HG03558 (cell line): ENCODE data around the gene THRAP3.
A peak's percentile ranks its signal among the peaks of the same experiment; 100 is the strongest.
"Not testable (repeated sequence)": the region's sequence is repeated elsewhere in the genome, so short reads cannot be mapped to it uniquely, and the experiment has no call there.

Source experiments
- ATAC-seq: cut with Tn5 transposase; IDR thresholded peaks from one replicate; pipeline ENCODE4 v1.9.1; 2021; ENCODE audit warnings: moderate number of reproducible peaks; ENCODE audit not compliant: unreplicated experiment; ENCODE audit errors: extremely low read depth

THRAP3 gene

GRCh38 chr1:36206323-36206858 lies 17.9 kb upstream of the THRAP3 start:
- ATAC-seq, result no peak

DNA sequence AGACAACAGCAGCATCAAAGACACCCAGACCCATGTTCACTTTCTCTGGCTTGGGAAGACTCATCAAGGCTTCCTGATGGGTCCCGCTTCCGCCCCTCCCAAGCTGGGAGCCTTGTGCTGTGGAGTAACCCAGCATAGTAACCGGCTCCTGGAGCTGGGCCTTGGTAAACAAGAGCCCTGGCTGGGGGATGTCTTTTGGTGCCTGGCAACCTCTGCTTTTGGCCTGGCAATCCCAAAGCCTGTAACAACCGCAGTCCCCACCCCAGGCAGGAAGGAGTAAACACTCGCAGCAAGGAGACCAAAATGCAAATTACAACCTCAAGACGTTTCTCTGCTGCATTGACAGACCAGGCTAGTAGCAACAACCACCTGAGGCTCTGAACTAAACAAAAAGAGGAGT lies 16.9 kb upstream of the THRAP3 start:
- no peak for ATAC-seq

GRCh38 chr1:36208978-36209703 lies 15.1 kb upstream of the THRAP3 start:
- no peak for ATAC-seq

GRCh38 chr1:36211307-36211706 lies 12.9 kb upstream of the THRAP3 start:
- ATAC-seq, result no peak

GRCh38 chr1:36211841-36212240 lies 12.4 kb upstream of the THRAP3 start:
- ATAC-seq, result no peak

GRCh38 chr1:36212782-36213181 lies 11.5 kb upstream of the THRAP3 start:
- no peak for ATAC-seq

GRCh38 chr1:36217670-36218069 lies 6.6 kb upstream of the THRAP3 start:
- no peak for ATAC-seq

- ATAC-seq, result not testable (repeated sequence)
Measured at GRCh38 chr1:36221901-36222300, 2.3 kb upstream of the THRAP3 start.

- no peak for ATAC-seq
Measured at GRCh38 chr1:36222481-36223380, 1.5 kb upstream of the THRAP3 start.

GRCh38 chr1:36223381-36223995 lies 755 bp upstream of the THRAP3 start:
- ATAC-seq, result no peak

- peak; percentile 1 for ATAC-seq
Measured at GRCh38 chr1:36224537-36225282, 467 bp downstream of the THRAP3 start.

DNA sequence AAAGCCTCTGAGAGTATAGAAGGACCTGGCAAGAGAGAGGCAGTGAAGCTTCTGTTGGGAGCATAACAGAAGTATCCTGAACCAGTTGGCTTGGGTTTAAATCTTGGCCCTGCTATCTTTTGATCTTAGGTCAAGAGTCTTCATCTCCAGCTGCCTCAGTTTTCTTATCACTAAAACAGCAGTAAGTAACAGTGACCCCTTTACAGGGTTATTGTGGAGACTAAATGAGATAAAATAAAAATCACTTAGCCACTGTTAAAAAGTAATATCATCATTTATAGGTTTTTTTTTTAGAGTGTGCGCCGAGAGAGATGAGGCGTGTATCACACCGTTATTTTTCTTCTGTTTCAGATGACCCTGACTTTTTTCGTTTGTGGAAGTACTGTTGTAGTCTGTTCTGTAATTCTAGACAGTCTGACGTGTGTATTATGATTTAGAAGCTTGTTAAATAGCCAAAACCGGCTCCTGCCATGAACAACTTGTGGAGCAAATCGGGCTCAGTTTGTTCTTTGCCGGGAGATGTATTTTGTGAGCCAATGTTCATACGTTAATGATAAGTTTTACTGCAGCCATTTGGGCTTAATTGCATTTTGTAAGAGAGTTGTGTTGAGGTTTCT lies 1.1 kb downstream of the THRAP3 start:
- ATAC-seq, result no peak

- not testable (repeated sequence) for ATAC-seq
Measured at GRCh38 chr1:36230279-36230678, 6.0 kb downstream of the THRAP3 start.

- no peak for ATAC-seq
Measured at GRCh38 chr1:36231191-36231590, 6.9 kb downstream of the THRAP3 start.

DNA sequence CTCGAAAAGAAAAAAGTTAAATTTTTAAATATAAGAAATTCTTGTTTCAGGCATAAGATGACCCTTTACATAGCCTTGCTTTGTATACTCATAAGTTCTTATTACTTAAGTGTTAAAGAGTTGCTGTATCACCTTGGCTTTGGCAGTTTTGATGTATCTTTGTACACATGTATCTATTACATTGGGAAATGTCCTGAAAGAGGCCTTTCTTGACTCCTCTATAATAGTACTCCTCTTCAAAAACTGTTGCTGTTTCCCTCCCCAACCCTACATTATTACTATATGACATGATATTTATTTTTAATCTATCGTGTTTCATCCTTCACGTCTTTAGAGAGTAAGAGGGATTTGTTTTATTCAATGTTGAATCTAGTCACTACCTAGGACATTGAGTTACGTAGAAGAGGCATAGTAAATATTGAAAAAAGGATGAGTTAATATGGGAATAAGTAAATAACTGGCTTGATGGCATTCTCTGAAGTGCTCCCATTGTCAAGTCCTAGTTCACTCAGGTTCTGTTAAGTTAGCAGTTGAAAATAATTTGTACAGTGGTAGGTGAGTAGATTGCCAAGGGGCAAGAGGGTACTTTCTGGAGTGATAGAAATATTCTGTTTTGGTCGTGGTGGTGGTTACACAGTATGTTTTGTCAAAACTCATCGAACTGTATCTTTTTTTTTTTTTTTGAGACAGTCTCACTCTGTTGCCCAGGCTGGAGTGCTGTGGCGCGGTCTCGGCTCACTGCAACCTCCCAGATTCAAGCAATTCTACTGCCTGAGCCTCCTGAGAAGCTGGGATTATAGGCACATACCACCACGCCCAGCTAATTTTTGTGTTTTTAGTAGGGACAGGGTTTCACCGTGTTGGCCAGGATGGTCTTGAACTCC lies 8.2 kb downstream of the THRAP3 start:
- no peak for ATAC-seq

GRCh38 chr1:36236302-36236701 lies 12.1 kb downstream of the THRAP3 start:
- ATAC-seq, result no peak

- no peak for ATAC-seq
Measured at GRCh38 chr1:36238433-36238832, 14.2 kb downstream of the THRAP3 start.

- ATAC-seq, result no peak
Measured at GRCh38 chr1:36239941-36240637, 15.8 kb downstream of the THRAP3 start.
